HCT116 (cell line): Measurements from ENCODE around the gene TMEM141.
A peak's percentile ranks its signal among the peaks of the same experiment; 100 is the strongest.

Experiments
- EZH2 ChIP-seq: fragments of 200-600 bp; sonication (generic); IDR thresholded peaks from 2 replicates; pipeline ENCODE4 v1.6.1; 2017; ENCODE audit warnings: antibody characterized with exemption, mixed run types
- JUND ChIP-seq: IDR thresholded peaks from 2 replicates; pipeline ENCODE4 v1.6.1; 2012
- MAX ChIP-seq: IDR thresholded peaks from 2 replicates; pipeline ENCODE4 v1.6.1; 2012
- POLR2A ChIP-seq: IDR thresholded peaks from 2 replicates; pipeline ENCODE4 v1.7.0; 2011; ENCODE audit warnings: borderline replicate concordance; ENCODE audit not compliant: insufficient read depth, insufficient read length; ENCODE audit errors: extremely low read depth
- POLR2AphosphoS5 ChIP-seq: IDR thresholded peaks from 2 replicates; pipeline ENCODE4 v1.6.1; 2011; ENCODE audit warnings: mild to moderate bottlenecking, low read depth, low read length, moderate library complexity
- YY1 ChIP-seq: IDR thresholded peaks from 2 replicates; pipeline ENCODE4 v1.6.1; 2011; ENCODE audit warnings: low read length, low read depth, moderate library complexity, mild to moderate bottlenecking; ENCODE audit not compliant: insufficient replicate concordance; ENCODE audit errors: extremely low read depth
- TF ChIP-seq, protein P1 (sequence below), 3 experiments: fragments of 200-600 bp in 1 of 3; sonication (generic) in 1 of 3; IDR thresholded peaks in 2 of 3; conservative IDR thresholded peaks in 1 of 3; 2 replicates each; pipeline ENCODE4 v1.5.1; 2012 to 2017; ENCODE audit warnings: low read depth in 2 of 3, low read length in 2 of 3, antibody characterized with exemption in 1 of 3, borderline replicate concordance in 1 of 3, control low read depth in 1 of 3, mild to moderate bottlenecking in 1 of 3, mixed read lengths in 1 of 3, mixed run types in 1 of 3, moderate library complexity in 1 of 3; ENCODE audit not compliant: insufficient read depth in 1 of 3

GRCh38 chr9:136773386-136774044, 17.6 kb upstream of the TMEM141 start:
- TF ChIP-seq, protein P1, sequence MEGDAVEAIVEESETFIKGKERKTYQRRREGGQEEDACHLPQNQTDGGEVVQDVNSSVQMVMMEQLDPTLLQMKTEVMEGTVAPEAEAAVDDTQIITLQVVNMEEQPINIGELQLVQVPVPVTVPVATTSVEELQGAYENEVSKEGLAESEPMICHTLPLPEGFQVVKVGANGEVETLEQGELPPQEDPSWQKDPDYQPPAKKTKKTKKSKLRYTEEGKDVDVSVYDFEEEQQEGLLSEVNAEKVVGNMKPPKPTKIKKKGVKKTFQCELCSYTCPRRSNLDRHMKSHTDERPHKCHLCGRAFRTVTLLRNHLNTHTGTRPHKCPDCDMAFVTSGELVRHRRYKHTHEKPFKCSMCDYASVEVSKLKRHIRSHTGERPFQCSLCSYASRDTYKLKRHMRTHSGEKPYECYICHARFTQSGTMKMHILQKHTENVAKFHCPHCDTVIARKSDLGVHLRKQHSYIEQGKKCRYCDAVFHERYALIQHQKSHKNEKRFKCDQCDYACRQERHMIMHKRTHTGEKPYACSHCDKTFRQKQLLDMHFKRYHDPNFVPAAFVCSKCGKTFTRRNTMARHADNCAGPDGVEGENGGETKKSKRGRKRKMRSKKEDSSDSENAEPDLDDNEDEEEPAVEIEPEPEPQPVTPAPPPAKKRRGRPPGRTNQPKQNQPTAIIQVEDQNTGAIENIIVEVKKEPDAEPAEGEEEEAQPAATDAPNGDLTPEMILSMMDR (IDR thresholded peaks at IDR 0.05 in 2 of 3, conservative IDR thresholded peaks at IDR 0.05 in 1 of 3; ENCODE audit: borderline replicate concordance in 1 of 3, insufficient read depth in 1 of 3, low read depth in 2 of 3, low read length in 2 of 3) = no peak
- TF ChIP-seq POLR2AphosphoS5 = no peak
- peak; percentile 67 for TF ChIP-seq YY1
- TF ChIP-seq POLR2A = no peak
- TF ChIP-seq JUND = no peak
- TF ChIP-seq EZH2 = no peak
- TF ChIP-seq MAX = 0 out of 2 replicates have a peak, but pooled peaks have one; percentile 33
